GM18868 (cell line): ENCODE measurements around the gene SGMS1.
"Not testable (repeated sequence)": the region's sequence is repeated elsewhere in the genome, so short reads cannot be mapped to it uniquely, and the experiment has no call there.

Experiments used
- ATAC-seq: cut with Tn5 transposase; IDR thresholded peaks from one replicate; pipeline ENCODE4 v1.9.1; 2021; ENCODE audit warnings: mild to moderate bottlenecking, moderate library complexity; ENCODE audit not compliant: unreplicated experiment

The SGMS1 gene

DNA sequence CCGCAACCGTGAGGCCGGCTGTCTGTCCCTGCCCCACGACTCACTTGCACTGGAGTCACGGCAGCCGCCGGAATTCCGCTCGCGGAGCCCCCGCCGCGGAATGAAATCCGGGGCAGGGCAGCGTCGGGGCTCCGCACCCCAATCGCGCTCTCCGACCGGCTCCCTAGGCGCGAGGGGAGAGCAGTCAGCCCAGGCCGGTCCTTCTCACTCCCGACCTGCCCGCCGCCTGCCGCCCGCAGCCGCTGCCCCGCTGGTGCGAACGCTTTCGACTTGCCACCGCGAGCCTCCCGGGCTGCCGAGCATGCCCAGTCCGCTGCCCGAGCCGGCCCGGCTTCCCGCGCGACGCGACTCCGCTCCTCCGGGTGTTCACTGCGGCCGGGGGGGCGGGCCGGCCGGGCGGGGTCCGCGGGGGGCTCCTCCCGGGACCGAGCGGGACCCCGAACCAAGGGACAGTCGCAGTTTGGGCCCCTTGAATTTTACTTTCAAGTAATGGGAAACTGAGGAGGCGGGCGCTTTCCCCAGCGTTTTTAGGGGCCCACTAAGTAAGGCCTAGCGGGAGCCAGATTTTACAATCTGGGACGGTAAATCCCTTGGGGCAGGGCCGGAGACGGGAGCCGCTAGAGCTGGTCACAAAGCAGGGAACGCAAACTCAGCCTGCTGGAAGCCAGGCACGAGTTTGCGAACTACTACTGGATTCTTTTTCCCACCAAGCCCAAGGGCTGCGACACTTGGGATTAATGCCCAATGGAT lies at the start of gene SGMS1:
Gene SGMS1, minus strand, starts transcription at position 294 of the 750 bp plus-strand sequence. CDS start 279,842 bp downstream, outside the sequence.
- peak; percentile 36 for ATAC-seq

- ATAC-seq, result peak; percentile 68
These were observed 48.4 kb upstream of the SGMS1 start for GRCh38 chr10:50672152-50672551.

GRCh38 chr10:50671645-50672044 lies 47.9 kb upstream of the SGMS1 start:
- not testable (repeated sequence) for ATAC-seq

GRCh38 chr10:50669957-50670356 lies 46.2 kb upstream of the SGMS1 start:
- ATAC-seq, result not testable (repeated sequence)

DNA sequence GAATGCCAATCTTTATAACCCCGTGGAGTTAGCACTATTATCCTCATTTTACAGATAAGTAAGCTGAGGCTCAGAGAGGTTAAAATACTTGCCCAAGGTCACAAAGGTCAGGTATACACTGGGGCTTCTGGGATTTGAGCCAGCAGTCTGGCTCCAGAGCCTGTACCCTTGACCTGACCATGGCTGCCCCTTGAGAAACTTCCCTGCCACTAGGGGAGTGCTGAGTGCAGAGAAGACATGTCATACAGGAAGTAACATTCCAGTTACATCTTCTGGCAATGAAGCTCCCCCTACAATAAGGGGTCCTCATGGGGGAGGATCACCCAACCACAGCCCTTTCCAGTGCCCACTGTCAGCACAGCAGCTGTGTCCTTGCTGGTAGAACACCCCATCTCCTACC lies 43.6 kb upstream of the SGMS1 start:
- not testable (repeated sequence) for ATAC-seq

DNA sequence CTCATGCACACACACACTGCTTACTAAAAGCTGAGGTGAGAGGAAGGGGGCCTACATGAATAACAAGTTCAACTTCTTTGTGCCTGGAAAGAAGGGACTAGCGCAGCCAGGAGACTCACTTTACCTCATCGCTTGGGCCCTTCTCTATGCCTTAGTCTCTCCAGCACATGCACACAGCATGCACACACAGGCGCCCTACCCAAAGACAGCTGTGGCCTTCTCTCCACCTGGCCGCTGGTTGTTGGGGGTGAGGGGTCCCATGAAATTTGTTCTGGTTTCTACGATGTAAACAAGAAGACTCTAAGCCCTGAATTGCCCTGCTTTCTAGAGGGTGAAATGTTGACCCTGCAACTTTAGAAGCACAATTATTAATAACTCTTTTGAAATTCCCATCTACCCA lies 38.7 kb upstream of the SGMS1 start:
- ATAC-seq, result not testable (repeated sequence)

DNA sequence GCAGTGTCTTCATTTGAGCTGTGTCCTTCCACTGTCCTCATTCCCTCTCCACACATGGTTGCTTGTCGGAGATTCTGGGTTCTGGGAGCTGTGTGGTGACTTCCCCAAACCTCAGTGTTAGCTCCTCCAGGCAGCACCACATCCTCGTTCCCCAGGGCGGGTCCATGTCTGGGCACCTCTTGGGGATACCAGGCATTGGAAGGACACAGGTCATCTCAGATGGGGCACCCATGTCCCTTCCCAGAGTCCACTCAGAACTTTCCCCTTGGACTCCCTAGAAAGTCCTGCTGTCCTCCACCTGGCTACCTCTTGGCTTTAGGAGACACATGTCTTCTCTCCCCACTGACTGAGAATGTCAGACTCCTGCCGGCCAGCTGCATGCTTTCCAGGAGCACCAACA lies 37.8 kb upstream of the SGMS1 start:
- ATAC-seq, result not testable (repeated sequence)

- peak; percentile 97 for ATAC-seq
These were observed 36.3 kb upstream of the SGMS1 start for GRCh38 chr10:50659865-50660730.

GRCh38 chr10:50659016-50659864 lies 35.5 kb upstream of the SGMS1 start:
- not testable (repeated sequence) for ATAC-seq

GRCh38 chr10:50658165-50658564 lies 34.4 kb upstream of the SGMS1 start:
- no peak for ATAC-seq

GRCh38 chr10:50653758-50654157 lies 30.0 kb upstream of the SGMS1 start:
- ATAC-seq, result no peak

DNA sequence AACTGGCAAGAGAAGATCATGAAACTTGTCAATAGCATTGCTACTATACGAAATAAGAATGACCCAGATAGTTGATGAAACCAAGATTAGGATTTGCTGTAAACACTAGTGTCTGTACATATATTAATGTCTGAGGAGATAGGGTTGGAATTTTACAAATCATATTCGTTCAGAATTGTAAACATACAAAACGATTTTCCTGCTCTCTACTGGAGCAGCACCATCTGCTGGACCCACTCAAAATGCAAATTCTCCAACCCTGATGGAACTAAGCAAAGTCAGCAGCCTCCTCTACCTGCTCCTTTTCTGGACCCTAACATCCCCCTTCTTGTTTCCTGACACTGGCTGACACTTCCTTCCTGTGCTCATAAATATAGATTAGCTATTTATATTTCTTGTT lies 29.4 kb upstream of the SGMS1 start:
- ATAC-seq, result peak; percentile 34

DNA sequence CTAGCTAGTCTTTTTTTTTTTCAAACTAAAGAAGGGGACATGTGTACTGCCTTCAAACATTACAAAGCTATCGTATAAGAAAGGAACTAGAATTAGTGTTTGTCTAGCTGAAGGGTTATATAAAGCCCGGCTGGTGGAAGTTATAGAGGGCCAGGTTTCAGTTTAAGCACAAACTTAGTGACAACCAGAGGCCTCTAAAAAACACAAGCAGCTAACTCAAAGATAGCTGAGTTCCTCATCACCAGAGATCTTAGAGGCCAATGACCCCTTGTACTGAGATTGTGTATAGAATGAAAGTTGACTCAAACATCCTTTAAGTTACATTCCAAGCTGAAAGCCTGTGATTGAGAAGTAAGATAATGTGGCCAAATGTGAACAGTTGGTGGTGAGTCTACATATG lies 28.1 kb upstream of the SGMS1 start:
- ATAC-seq, result no peak

DNA sequence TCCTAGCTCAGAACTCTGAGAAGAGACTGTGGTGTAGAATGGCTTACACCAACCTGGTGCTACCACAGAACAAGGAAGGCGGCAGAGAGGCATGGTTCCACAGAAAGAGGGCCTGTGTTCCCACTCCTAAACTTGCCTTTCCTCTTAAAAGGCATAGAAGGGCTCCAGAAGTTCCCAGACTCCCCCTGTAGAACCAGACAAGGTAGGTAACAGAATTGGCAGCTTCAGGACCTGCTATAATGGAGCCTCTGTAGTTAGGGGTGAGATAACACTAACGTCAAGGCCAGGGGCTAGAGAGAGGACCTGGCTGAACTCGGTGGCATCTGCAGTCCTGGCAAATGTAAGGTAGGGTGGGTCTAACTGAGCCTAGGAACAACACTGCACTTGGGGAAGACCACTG lies 26.7 kb upstream of the SGMS1 start:
- ATAC-seq, result no peak

GRCh38 chr10:50648935-50649227 lies 25.1 kb upstream of the SGMS1 start:
- no peak for ATAC-seq

GRCh38 chr10:50648089-50648934 lies 24.6 kb upstream of the SGMS1 start:
- ATAC-seq, result peak; percentile 57

GRCh38 chr10:50647350-50647749 lies 23.6 kb upstream of the SGMS1 start:
- ATAC-seq, result not testable (repeated sequence)

- no peak for ATAC-seq
These were observed 21.5 kb upstream of the SGMS1 start for GRCh38 chr10:50645236-50645635.

GRCh38 chr10:50641626-50642025 lies 17.9 kb upstream of the SGMS1 start:
- no peak for ATAC-seq

- ATAC-seq, result no peak
These were observed 16.5 kb upstream of the SGMS1 start for GRCh38 chr10:50640238-50640637.
